ENCODE data around the gene COL27A1. TPM values are rescaled to one million over a fixed set of nuclear protein-coding genes. Genes with fewer than 3 reads are reported as not detected.

The COL27A1 gene
- total RNA-seq, 1 donor = 2.1 TPM

GRCh38 chr9:114304416-114305188 is 149.3 kb downstream of the COL27A1 start:
- TF ChIP-seq CTCF (IDR thresholded peaks at IDR 0.05; ENCODE audit: insufficient read depth, low read length) = no peak
- no peak overlapping the region for H3K4me3 ChIP-seq (ENCODE audit: low read depth, low read length)
- no peak for DNase-seq (ENCODE audit: low read depth)

GRCh38 chr9:114307899-114308267 is 152.5 kb downstream of the COL27A1 start:
- peak; percentile 76 for DNase-seq (ENCODE audit: low read depth)
- no peak for TF ChIP-seq CTCF (IDR thresholded peaks at IDR 0.05; ENCODE audit: insufficient read depth, low read length)
- no peak overlapping the region for H3K4me3 ChIP-seq (ENCODE audit: low read depth, low read length)

GRCh38 chr9:114308361-114308950 is 153.1 kb downstream of the COL27A1 start:
- no peak for TF ChIP-seq CTCF (IDR thresholded peaks at IDR 0.05; ENCODE audit: insufficient read depth, low read length)
- no peak for DNase-seq (ENCODE audit: low read depth)

GRCh38 chr9:114309096-114309495 is 153.8 kb downstream of the COL27A1 start:
- no peak overlapping the region for H3K4me3 ChIP-seq (ENCODE audit: low read depth, low read length)
- TF ChIP-seq CTCF (IDR thresholded peaks at IDR 0.05; ENCODE audit: insufficient read depth, low read length) = no peak
- DNase-seq (ENCODE audit: low read depth) = no peak

More at GRCh38 chr9:114308361-114308950, 153.1 kb downstream of the COL27A1 start:
- H3K4me3 ChIP-seq (ENCODE audit: low read depth, low read length) = no peak overlapping the region

- no peak for DNase-seq (ENCODE audit: low read depth)
- no peak for TF ChIP-seq CTCF (IDR thresholded peaks at IDR 0.05; ENCODE audit: insufficient read depth, low read length)
- H3K4me3 ChIP-seq (ENCODE audit: low read depth, low read length) = no peak overlapping the region
Observed at GRCh38 chr9:114310471-114311450, 155.4 kb downstream of the COL27A1 start.

Measured in fibroblast of the aortic adventitia (primary cell).